DOHH2 (cell line): ENCODE data around the gene DOK6.

ENCODE experiments used
- H3F3A ChIP-seq: fragments of 200-600 bp; sonication (generic), shearing (Covaris generic); 2 replicates; pipeline ENCODE4 v1.6.0; 2016; ENCODE audit warnings: antibody characterized with exemption, mild to moderate bottlenecking; ENCODE audit not compliant: control insufficient read depth, insufficient read depth
- H3K27ac ChIP-seq: fragments of 200-600 bp; sonication (generic); 2 replicates; pipeline ENCODE4 v1.5.1; 2014; ENCODE audit warnings: low read depth, mild to moderate bottlenecking, low read length, moderate library complexity
- H3K27me3 ChIP-seq: fragments of 200-600 bp; sonication (generic); 2 replicates; pipeline ENCODE4 v1.6.1; 2014; ENCODE audit warnings: mild to moderate bottlenecking, low read length, mixed read lengths; ENCODE audit not compliant: control insufficient read depth
- H3K36me3 ChIP-seq: fragments of 200-600 bp; sonication (generic); 2 replicates; pipeline ENCODE4 v1.6.1; 2014; ENCODE audit warnings: mild to moderate bottlenecking, low read length, moderate library complexity, mixed read lengths; ENCODE audit not compliant: control insufficient read depth
- H3K4me1 ChIP-seq: fragments of 200-600 bp; sonication (generic); 2 replicates; pipeline ENCODE4 v1.6.1; 2014; ENCODE audit warnings: mild to moderate bottlenecking, low read length, mixed read lengths; ENCODE audit not compliant: control insufficient read depth
- H3K4me2 ChIP-seq: fragments of 200-600 bp; sonication (generic); 2 replicates; pipeline ENCODE4 v1.6.0; 2014; ENCODE audit warnings: mild to moderate bottlenecking, low read length, moderate library complexity
- H3K4me3 ChIP-seq: fragments of 200-600 bp; sonication (generic); 2 replicates; pipeline ENCODE4 v1.5.1; 2014; ENCODE audit warnings: mild to moderate bottlenecking, low read length, mixed read lengths
- H3K79me2 ChIP-seq: fragments of 200-600 bp; sonication (generic); 2 replicates; pipeline ENCODE4 v1.6.1; 2014; ENCODE audit warnings: mild to moderate bottlenecking, low read length, mixed read lengths; ENCODE audit not compliant: control insufficient read depth
- H3K9me2 ChIP-seq: fragments of 200-600 bp; sonication (generic); replicated peaks from 2 replicates; pipeline ENCODE4 v1.6.1; 2014; ENCODE audit warnings: mild to moderate bottlenecking, low read length, mixed read lengths; ENCODE audit not compliant: control insufficient read depth
- H3K9me3 ChIP-seq: fragments of 200-600 bp; sonication (generic); 2 replicates; pipeline ENCODE4 v1.6.1; 2014; ENCODE audit warnings: antibody characterized with exemption, low read length, mixed read lengths; ENCODE audit not compliant: control insufficient read depth, insufficient read depth
- H4K20me1 ChIP-seq: fragments of 200-600 bp; sonication (generic); 2 replicates; pipeline ENCODE4 v1.6.0; 2014; ENCODE audit warnings: low read depth, mild to moderate bottlenecking, antibody characterized with exemption, low read length, moderate library complexity; ENCODE audit not compliant: control insufficient read depth, insufficient read depth
- EZH2phosphoT487 ChIP-seq: fragments of 200-600 bp; sonication (generic); IDR thresholded peaks from 2 replicates; pipeline ENCODE4 v1.6.1; 2017; ENCODE audit warnings: borderline replicate concordance, mild to moderate bottlenecking, antibody characterized with exemption, low read length, moderate library complexity, mixed read lengths
- TF ChIP-seq, protein P1 (sequence below): fragments of 200-600 bp; sonication (generic); IDR thresholded peaks from one replicate; pipeline ENCODE4 v1.5.1; 2014; ENCODE audit warnings: antibody characterized with exemption, mild to moderate bottlenecking, low read depth, low read length; ENCODE audit not compliant: poor library complexity, severe bottlenecking

The DOK6 gene

DNA sequence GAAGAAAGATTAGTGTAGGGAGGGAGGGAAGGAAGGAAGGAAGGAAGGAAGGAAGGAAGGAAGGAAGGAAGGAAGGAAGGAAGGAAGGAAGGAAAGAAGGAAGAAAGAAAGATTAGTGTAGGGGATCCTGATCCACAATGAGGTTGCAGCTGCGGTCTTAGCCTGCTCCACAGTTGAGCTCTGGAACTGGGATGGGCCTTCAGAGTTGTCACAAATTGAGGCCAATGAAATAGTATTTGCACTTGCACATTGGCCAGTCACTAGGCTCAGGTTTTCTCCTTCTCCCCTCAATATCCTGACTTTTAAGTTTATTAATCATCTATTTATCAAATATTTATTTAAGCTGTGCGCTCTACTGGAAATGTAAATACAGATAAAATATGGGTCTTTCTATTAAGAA, 34.3 kb downstream of the DOK6 start:
- no peaks in the 10 kb centered on the region for H3K36me3 ChIP-seq
- no peak overlapping the region for H3K4me2 ChIP-seq
- no peaks in the 10 kb centered on the region for H3F3A ChIP-seq
- no peak for TF ChIP-seq EZH2phosphoT487
- TF ChIP-seq, protein P1, sequence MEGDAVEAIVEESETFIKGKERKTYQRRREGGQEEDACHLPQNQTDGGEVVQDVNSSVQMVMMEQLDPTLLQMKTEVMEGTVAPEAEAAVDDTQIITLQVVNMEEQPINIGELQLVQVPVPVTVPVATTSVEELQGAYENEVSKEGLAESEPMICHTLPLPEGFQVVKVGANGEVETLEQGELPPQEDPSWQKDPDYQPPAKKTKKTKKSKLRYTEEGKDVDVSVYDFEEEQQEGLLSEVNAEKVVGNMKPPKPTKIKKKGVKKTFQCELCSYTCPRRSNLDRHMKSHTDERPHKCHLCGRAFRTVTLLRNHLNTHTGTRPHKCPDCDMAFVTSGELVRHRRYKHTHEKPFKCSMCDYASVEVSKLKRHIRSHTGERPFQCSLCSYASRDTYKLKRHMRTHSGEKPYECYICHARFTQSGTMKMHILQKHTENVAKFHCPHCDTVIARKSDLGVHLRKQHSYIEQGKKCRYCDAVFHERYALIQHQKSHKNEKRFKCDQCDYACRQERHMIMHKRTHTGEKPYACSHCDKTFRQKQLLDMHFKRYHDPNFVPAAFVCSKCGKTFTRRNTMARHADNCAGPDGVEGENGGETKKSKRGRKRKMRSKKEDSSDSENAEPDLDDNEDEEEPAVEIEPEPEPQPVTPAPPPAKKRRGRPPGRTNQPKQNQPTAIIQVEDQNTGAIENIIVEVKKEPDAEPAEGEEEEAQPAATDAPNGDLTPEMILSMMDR, result no peak
- H3K9me2 ChIP-seq, result no peaks in the 10 kb centered on the region
- no peaks in the 10 kb centered on the region for H3K27me3 ChIP-seq
- H4K20me1 ChIP-seq, result no peaks in the 10 kb centered on the region
- no peak overlapping the region for H3K4me3 ChIP-seq
- H3K9me3 ChIP-seq, result no peaks in the 10 kb centered on the region
- no peak overlapping the region for H3K27ac ChIP-seq
- H3K79me2 ChIP-seq, result no peaks in the 10 kb centered on the region
- no peaks in the 10 kb centered on the region for H3K4me1 ChIP-seq

DNA sequence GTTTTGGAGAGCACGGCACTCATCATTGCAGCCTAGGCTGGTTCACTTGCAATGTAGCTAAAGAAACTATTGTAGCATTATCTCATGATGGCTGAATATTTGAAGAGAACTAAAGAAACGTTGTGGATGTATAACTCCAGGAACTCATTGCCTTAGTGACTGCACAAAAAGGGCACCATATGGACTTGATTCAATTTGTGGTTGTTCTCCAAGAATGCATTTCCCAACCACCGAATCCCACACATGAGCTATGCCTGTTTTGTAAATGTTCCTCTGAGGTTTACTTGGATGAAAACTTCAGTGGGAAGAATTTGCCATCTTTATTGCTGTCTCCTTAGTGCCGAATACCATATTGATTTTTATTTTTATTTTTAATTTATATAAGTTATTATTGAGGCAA, 43.5 kb downstream of the DOK6 start:
- Histone ChIP-seq H3K36me3 (no peaks in the 10 kb centered on the region), H4K20me1 (no peaks in the 10 kb centered on the region), H3K79me2 (no peaks in the 10 kb centered on the region), H3K27me3 (no peaks in the 10 kb centered on the region), H3F3A (no peaks in the 10 kb centered on the region), H3K4me3 (no peak overlapping the region), H3K4me2 (no peak overlapping the region), H3K4me1 (no peaks in the 10 kb centered on the region), H3K9me3 (no peaks in the 10 kb centered on the region; the same call in 1 of the 2 replicates), H3K9me2 (no peaks in the 10 kb centered on the region), H3K27ac (no peak overlapping the region)
- TF ChIP-seq, protein P1, result no peak
- no peak for TF ChIP-seq EZH2phosphoT487

DNA sequence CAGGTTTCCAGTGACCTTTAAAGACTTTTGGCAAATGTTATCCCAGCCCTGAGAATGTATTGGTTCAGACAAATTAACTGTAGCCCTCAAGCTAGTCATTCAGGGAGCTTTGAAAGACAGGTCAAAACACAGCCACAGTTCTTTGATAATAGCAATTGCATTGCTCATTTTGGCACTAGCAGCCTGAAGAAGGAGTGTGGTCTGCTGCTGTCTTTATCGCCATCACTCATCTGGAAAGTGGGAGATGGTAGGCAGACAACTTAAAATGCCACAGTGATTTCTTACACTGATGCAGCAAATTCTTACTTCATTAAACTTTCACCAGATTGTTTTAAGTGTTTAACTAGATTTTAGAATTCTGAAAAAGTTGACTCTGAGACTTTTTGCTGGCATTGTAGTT, 47.2 kb downstream of the DOK6 start:
- Histone ChIP-seq H3K9me2 (no peaks in the 10 kb centered on the region), H3K4me3 (no peak overlapping the region), H3F3A (no peaks in the 10 kb centered on the region), H3K27me3 (no peaks in the 10 kb centered on the region), H3K27ac (no peak overlapping the region), H3K4me1 (no peaks in the 10 kb centered on the region), H3K4me2 (no peak overlapping the region), H3K79me2 (no peaks in the 10 kb centered on the region), H3K9me3 (no peaks in the 10 kb centered on the region; the same call in 1 of the 2 replicates), H3K36me3 (no peaks in the 10 kb centered on the region), H4K20me1 (no peaks in the 10 kb centered on the region)
- TF ChIP-seq, protein P1, result no peak
- TF ChIP-seq EZH2phosphoT487, result no peak

DNA sequence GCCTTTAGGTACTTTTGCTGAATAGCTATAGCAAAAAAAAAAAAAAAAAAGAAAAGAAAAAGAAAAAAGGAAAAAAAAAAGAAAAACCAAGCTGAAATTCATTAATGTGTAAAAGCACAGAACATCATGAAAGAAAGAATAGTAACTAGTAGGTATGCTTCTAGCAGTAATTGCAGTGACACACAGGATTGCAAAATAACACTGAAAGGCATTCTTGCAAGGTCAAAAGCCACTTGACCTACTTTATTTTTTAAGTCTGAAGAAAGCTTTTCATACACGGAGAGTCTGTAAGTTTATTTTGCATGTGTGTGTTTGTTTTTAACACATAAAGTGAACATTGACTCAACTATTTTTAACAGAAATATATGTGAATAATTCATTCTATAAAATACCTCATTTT, 54.4 kb downstream of the DOK6 start:
- Histone ChIP-seq H3K36me3 (no peaks in the 10 kb centered on the region), H3K9me3 (no peaks in the 10 kb centered on the region), H3K9me2 (no peaks in the 10 kb centered on the region), H4K20me1 (no peaks in the 10 kb centered on the region), H3K79me2 (no peaks in the 10 kb centered on the region), H3K4me1 (no peaks in the 10 kb centered on the region), H3K27ac (no peak overlapping the region), H3F3A (no peaks in the 10 kb centered on the region), H3K27me3 (no peaks in the 10 kb centered on the region), H3K4me2 (no peak overlapping the region), H3K4me3 (no peak overlapping the region)
- TF ChIP-seq, protein P1, result no peak
- TF ChIP-seq EZH2phosphoT487, result no peak
